Endothelial cell of umbilical vein (primary cell): Measurements from ENCODE around the gene TBX18.

Experiments used
- GATA2 ChIP-seq: IDR thresholded peaks from 2 replicates; pipeline ENCODE4 v1.7.0; 2011; ENCODE audit warnings: low read depth, mild to moderate bottlenecking, moderate library complexity, mixed read lengths, low read length; ENCODE audit not compliant: insufficient read length, insufficient read depth
- POLR2A ChIP-seq: IDR thresholded peaks from 2 replicates; pipeline ENCODE4 v1.6.1; 2012; ENCODE audit warnings: low read depth, mild to moderate bottlenecking, control low read depth, low read length

DNA sequence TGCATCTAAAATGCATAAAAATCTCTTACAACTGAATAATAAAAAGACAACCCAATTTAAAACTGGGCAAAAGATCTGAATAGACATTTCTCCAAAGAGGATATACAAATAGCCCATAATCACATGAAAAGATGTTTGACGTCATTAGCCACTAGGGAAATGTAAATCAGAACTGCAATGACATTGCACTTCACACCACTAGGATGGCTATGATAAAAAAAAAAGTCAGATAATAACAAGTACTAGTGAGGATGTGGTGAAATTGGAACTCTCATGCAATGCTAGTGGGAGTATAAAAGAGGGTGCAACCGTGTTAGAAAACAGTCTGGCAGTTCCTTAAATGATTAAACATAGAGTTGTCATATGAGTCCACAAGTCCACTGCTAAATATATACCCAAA, 24.3 kb upstream of the TBX18 start:
- no peak for TF ChIP-seq GATA2
- TF ChIP-seq POLR2A = no peak
